ENCODE data around the gene SLC1A2. TPM values are rescaled to one million over a fixed set of nuclear protein-coding genes. Genes with fewer than 3 reads are reported as not detected.

The SLC1A2 gene
- total and polyA plus RNA-seq, 2 of the 4 experiments (the other 2 are of a cell fraction) = 0.15 to 0.54 TPM

GRCh38 chr11:35237860-35238715 is 181.3 kb downstream of the SLC1A2 start:
- Histone ChIP-seq H3K56ac (ENCODE audit: extremely low read depth, insufficient read depth, low read length) (no peak overlapping the region), H3K9me1 (ENCODE audit: insufficient read depth, low read length) (no peaks in the 10 kb centered on the region), H2AFZ (replicated peaks; ENCODE audit: low read length, poor library complexity) (no peak overlapping the region), H3K36me3 (ENCODE audit: control insufficient read depth, insufficient read depth, low read length) (no peaks in the 10 kb centered on the region), H3K4me1 (ENCODE audit: control insufficient read depth, insufficient read depth, low read length) (peaks cover 7% of the 10 kb centered on the region), H3K4ac (ENCODE audit: low read depth, low read length) (no peak overlapping the region), H3K18ac (ENCODE audit: low read depth, low read length) (peak overlapping the region; percentile 37; the same call in 1 of the 2 replicates), H3K79me1 (ENCODE audit: low read depth in 1 of 2, low read length in 2 of 2) (no peaks in the 10 kb centered on the region), H2AK9ac (replicated peaks; ENCODE audit: low read depth, low read length, poor library complexity) (no peak overlapping the region), H4K91ac (ENCODE audit: insufficient read depth, low read depth, low read length) (peak overlapping the region; percentile 5; the same call in 1 of the 2 replicates), H2BK20ac (ENCODE audit: low read depth, low read length) (no peak overlapping the region), H4K8ac (ENCODE audit: low read depth in 2 of 2, low read length in 2 of 2) (no peak overlapping the region), H3K27ac (ENCODE audit: insufficient read depth, low read length) (peak overlapping the region; percentile 17; the same call in 1 of the 2 replicates), H4K5ac (ENCODE audit: low read depth, low read length) (peak overlapping the region; percentile 53; the same call in 1 of the 2 replicates), H3K14ac (replicated peaks; ENCODE audit: low read depth, low read length) (no peak overlapping the region), H2AK5ac (ENCODE audit: low read depth, low read length) (no peak overlapping the region), H3K23ac (ENCODE audit: low read depth, low read length) (no peak overlapping the region), H4K20me1 (ENCODE audit: insufficient read depth, low read length) (no peaks in the 10 kb centered on the region), H3K9ac (ENCODE audit: low read depth, low read length) (no peak overlapping the region), H2BK5ac (ENCODE audit: low read depth, low read length, poor library complexity, severe bottlenecking) (no peak overlapping the region), H3K4me2 (ENCODE audit: low read depth, low read length) (no peak overlapping the region), H2BK15ac (ENCODE audit: low read depth, low read length) (no peak overlapping the region), H2BK120ac (ENCODE audit: low read depth, low read length) (no peak overlapping the region), H3K27me3 (ENCODE audit: control insufficient read depth, insufficient read depth, low read length) (no peaks in the 10 kb centered on the region), H3K9me3 (ENCODE audit: control insufficient read depth, insufficient read depth, low read length) (peaks cover 3% of the 10 kb centered on the region; the same call in 1 of the 2 replicates), H3K4me3 (ENCODE audit: insufficient read depth, low read depth, low read length) (no peak overlapping the region)
- no peak for DNase-seq
- WGBS, 2 experiments (ENCODE audit: extremely low coverage in 2 of 2, insufficient read length in 1 of 2) = 34% methylated on average over 3 of the region's 15 CpGs; no CpG with 5 or more reads in 1 of the 2 experiments
- ChIA-PET CTCF (interaction anchor here (0.8 to 1.1 kb wide), 2 partner anchors 8 to 311 kb away, joined by 3 to 5 read pairs; no protein-coding TSS in a partner anchor), POLR2A (ENCODE audit: unreplicated experiment) (no interaction called here)
- no peak for ATAC-seq (ENCODE audit: low read depth)
- dilution Hi-C loops (cut with HindIII; ENCODE audit: low sequenced_read_pairs, unreplicated experiment) = no loop called here
- BruUV-seq (replicated peaks) = no TSS peak
- intact Hi-C loops (cut with micrococcal nuclease) = loop anchor here (5.0 to 10.0 kb wide), 2 partner anchors 129 to 247 kb away; no protein-coding TSS in a partner anchor
- in situ Hi-C loops (cut with MboI; ENCODE audit: low sequenced_read_pairs) = loop anchor here (10.0 kb wide), 1 partner anchor 147 kb away; no protein-coding TSS in a partner anchor
- no peak for TF ChIP-seq RFX5 (IDR thresholded peaks at IDR 0.05; ENCODE audit: low read depth, low read length)
- TF ChIP-seq ELK1 (IDR thresholded peaks at IDR 0.05; ENCODE audit: borderline replicate concordance, low read depth, low read length) = no peak
- no peak for TF ChIP-seq NFE2L2 (IDR thresholded peaks at IDR 0.05; ENCODE audit: low read depth, low read length)
- TF ChIP-seq MAFK (IDR thresholded peaks at IDR 0.05; ENCODE audit: low read depth, low read length) = no peak
- no peak for TF ChIP-seq POLR2A (IDR thresholded peaks at IDR 0.05; ENCODE audit: low read depth, low read length)
- TF ChIP-seq CEBPB (IDR thresholded peaks at IDR 0.05; ENCODE audit: low read depth, low read length) = no peak
- TF ChIP-seq RCOR1 (IDR thresholded peaks at IDR 0.05; ENCODE audit: insufficient replicate concordance, low read length) = no peak
- no peak for TF ChIP-seq USF2 (IDR thresholded peaks at IDR 0.05; ENCODE audit: low read depth, low read length)
- TF ChIP-seq FOS (IDR thresholded peaks at IDR 0.05; ENCODE audit: low read depth, low read length) = no peak
- TF ChIP-seq MXI1 (IDR thresholded peaks at IDR 0.05; ENCODE audit: borderline replicate concordance, low read depth, low read length) = no peak
- TF ChIP-seq SMC3 (IDR thresholded peaks at IDR 0.05; ENCODE audit: low read depth, low read length) = no peak
- peak; percentile 39 for TF ChIP-seq CTCF (conservative IDR thresholded peaks at IDR 0.05; ENCODE audit: low read depth, low read length)
- no peak for TF ChIP-seq BHLHE40 (IDR thresholded peaks at IDR 0.05; ENCODE audit: low read depth, low read length)
- no peak for TF ChIP-seq CHD1 (IDR thresholded peaks at IDR 0.05; ENCODE audit: low read depth, low read length)

Data from IMR-90 (cell line).